Tibial artery (tissue), 4 donors: ENCODE results near the gene BLOC1S5.

Experiments used
- DNase-seq, 2 donors: peaks; one replicate each; pipeline ENCODE4 v3.0.0-alpha.2; 2019
- H3K27ac ChIP-seq, 2 donors: fragments of 200-600 bp; sonication (generic) in 1 of 2; 1 replicate in 1 of 2; 2 replicates in 1 of 2; pipeline ENCODE4 v1.5.1; 2018 to 2019; ENCODE audit warnings: mild to moderate bottlenecking in 1 of 2
- H3K27me3 ChIP-seq, 2 donors: fragments of 200-600 bp; sonication (generic) in 1 of 2; one replicate each; pipeline versions ENCODE4 v1.5.1 to v1.6.0; 2016 to 2019
- H3K36me3 ChIP-seq, 3 donors: fragments of 200-600 bp; sonication (generic) in 2 of 3; one replicate each; pipeline ENCODE4 v1.5.1; 2016 to 2019; ENCODE audit warnings: mild to moderate bottlenecking in 2 of 3
- H3K4me1 ChIP-seq, 4 donors: fragments of 200-600 bp; sonication (generic) in 2 of 4; 1 replicate in 3 of 4; 2 replicates in 1 of 4; pipeline ENCODE4 v1.5.1; 2016 to 2019
- H3K4me3 ChIP-seq, 2 donors: fragments of 200-600 bp; sonication (generic) in 1 of 2; 1 replicate in 1 of 2; 2 replicates in 1 of 2; pipeline ENCODE4 v1.5.1; 2018 to 2019; ENCODE audit warnings: mild to moderate bottlenecking in 2 of 2
- H3K9me3 ChIP-seq, 3 donors: fragments of 200-600 bp; sonication (generic) in 1 of 3; one replicate each; pipeline ENCODE4 v1.5.1; 2016 to 2019
- intact Hi-C: fragments of 100-400 bp; cut with DNase I; formaldehyde crosslinking; loops from one replicate; pipeline ENCODE4 v1.15.0; 2023; ENCODE audit warnings: low total_unique reads
- TF ChIP-seq, protein P1 (sequence below), 2 experiments: fragments of 200-600 bp in 1 of 2; fragments of 450-650 bp in 1 of 2; IDR thresholded peaks; one replicate each; pipeline ENCODE4 v1.5.1; 2017 to 2019; ENCODE audit warnings: antibody characterized with exemption in 2 of 2, mild to moderate bottlenecking in 1 of 2, moderate library complexity in 1 of 2

Gene BLOC1S5

GRCh38 chr6:7970616-7971015 is 93.6 kb downstream of the BLOC1S5 start:
- no peak for DNase-seq
- no peaks in the 10 kb centered on the region for H3K36me3 ChIP-seq
- intact Hi-C loops: no loop called here
- no peak overlapping the region for H3K27ac ChIP-seq
- H3K4me3 ChIP-seq: no peak overlapping the region
- peaks cover 0 to 7% (median 2%) of the 10 kb centered on the region in 4 donors for H3K4me1 ChIP-seq
- H3K9me3 ChIP-seq: no peaks in the 10 kb centered on the region
- H3K27me3 ChIP-seq: no peaks in the 10 kb centered on the region
- TF ChIP-seq, protein P1, sequence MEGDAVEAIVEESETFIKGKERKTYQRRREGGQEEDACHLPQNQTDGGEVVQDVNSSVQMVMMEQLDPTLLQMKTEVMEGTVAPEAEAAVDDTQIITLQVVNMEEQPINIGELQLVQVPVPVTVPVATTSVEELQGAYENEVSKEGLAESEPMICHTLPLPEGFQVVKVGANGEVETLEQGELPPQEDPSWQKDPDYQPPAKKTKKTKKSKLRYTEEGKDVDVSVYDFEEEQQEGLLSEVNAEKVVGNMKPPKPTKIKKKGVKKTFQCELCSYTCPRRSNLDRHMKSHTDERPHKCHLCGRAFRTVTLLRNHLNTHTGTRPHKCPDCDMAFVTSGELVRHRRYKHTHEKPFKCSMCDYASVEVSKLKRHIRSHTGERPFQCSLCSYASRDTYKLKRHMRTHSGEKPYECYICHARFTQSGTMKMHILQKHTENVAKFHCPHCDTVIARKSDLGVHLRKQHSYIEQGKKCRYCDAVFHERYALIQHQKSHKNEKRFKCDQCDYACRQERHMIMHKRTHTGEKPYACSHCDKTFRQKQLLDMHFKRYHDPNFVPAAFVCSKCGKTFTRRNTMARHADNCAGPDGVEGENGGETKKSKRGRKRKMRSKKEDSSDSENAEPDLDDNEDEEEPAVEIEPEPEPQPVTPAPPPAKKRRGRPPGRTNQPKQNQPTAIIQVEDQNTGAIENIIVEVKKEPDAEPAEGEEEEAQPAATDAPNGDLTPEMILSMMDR (IDR thresholded peaks at IDR 0.05): no peak
